ENCODE measurements around the gene ADAM21. TPM values are rescaled to one million over a fixed set of nuclear protein-coding genes. Genes with fewer than 3 reads are reported as not detected.
"Not testable (repeated sequence)": the region's sequence is repeated elsewhere in the genome, so short reads cannot be mapped to it uniquely, and the experiment has no call there.

Gene ADAM21
- total RNA-seq, 4 donors from 2014 or later = 0.13 TPM; not detected in 3

DNA sequence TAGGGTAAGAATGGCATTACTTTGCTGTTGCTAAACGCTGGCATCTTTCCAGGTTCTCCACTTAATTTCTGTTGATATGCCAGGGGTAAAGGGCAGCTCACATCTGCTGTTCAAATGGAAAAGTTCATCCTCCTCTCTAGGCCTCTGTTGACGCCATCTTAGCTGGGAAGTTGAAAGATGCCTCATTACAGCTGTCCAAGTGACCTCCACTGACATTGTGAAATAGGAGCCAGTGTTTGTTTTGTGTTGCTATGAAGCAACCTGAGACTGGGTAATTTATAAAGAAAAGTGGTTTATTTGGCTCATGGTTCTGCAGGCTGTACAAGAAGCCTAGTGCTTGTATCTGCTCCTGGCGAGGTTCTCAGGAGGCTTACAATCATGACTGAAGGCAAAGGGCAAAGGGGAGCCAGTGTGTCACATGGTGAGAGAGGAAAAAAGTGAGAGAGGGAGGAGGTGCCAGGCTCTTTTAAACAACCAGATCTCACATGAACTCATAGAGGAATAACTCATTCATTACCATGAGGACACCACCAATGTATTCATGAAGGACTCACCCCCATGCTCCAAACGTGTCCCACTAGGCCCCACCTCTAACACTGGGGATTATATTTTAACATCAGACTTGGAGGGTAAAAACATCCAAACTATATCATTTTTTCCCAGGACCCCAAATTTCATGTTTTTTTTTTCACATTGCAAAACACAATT lies 3.2 kb upstream of the ADAM21 start:
- no peak overlapping the region for H3K4me3 ChIP-seq (ENCODE audit: low read depth, poor library complexity, severe bottlenecking)
- intact Hi-C loops (cut with DNase I; ENCODE audit: low total_unique reads) = no loop called here
- WGBS, 2 donors = 76 to 80% methylated on average over 4 of the region's 4 CpGs
- no peak for TF ChIP-seq POLR2A (IDR thresholded peaks at IDR 0.05)
- TF ChIP-seq, protein P1, sequence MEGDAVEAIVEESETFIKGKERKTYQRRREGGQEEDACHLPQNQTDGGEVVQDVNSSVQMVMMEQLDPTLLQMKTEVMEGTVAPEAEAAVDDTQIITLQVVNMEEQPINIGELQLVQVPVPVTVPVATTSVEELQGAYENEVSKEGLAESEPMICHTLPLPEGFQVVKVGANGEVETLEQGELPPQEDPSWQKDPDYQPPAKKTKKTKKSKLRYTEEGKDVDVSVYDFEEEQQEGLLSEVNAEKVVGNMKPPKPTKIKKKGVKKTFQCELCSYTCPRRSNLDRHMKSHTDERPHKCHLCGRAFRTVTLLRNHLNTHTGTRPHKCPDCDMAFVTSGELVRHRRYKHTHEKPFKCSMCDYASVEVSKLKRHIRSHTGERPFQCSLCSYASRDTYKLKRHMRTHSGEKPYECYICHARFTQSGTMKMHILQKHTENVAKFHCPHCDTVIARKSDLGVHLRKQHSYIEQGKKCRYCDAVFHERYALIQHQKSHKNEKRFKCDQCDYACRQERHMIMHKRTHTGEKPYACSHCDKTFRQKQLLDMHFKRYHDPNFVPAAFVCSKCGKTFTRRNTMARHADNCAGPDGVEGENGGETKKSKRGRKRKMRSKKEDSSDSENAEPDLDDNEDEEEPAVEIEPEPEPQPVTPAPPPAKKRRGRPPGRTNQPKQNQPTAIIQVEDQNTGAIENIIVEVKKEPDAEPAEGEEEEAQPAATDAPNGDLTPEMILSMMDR (IDR thresholded peaks at IDR 0.05) = no peak
- no peak for DNase-seq (ENCODE audit: low spot score in 2 of 2)

DNA sequence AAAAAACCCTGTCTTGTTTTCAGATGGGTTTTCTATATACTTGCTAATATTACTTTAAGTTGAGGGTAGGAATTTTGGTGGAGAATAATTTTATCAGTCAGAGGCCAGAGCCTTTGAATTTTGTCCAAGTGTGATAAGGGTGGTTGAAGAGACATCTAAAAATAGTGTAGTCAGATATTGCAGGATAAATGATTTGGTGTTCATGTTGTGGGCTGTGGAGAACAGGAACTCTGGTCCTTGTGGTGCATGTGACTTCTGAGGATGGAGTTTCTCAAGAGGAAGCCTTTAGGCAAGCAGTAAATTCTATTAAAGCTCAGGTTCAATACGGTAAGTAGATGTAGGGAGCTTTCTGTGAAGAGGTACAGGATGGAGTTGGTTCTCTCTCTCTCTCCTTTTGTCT lies 2.8 kb downstream of the ADAM21 start:
- TF ChIP-seq, protein P1 (IDR thresholded peaks at IDR 0.05) = no peak
- no peak for TF ChIP-seq POLR2A (IDR thresholded peaks at IDR 0.05)
- no peak overlapping the region for H3K4me3 ChIP-seq (ENCODE audit: low read depth, poor library complexity, severe bottlenecking)
- DNase-seq (ENCODE audit: low spot score in 2 of 2) = no peak
- intact Hi-C loops (cut with DNase I; ENCODE audit: low total_unique reads) = no loop called here
- 53 to 70% methylated on average over 1 of the region's 1 CpG for WGBS, 2 donors

DNA sequence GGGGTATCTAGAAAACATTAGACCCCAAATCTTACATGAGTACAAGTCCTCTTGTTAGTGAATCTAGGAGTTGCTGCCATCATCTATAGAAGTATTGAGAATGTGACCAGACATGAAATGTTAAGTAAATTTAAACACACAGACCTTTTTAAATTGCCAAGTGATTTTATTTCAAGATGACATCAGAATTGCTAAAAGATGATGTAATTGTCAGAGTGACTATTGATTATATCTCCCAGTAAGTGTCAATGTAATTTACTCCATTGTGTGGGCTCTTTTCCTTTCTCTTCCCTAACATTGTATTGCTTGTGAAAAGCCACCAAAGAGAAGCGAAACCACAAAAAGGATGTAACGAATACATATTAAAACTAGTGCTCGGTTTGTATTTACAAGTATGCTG lies 16.8 kb downstream of the ADAM21 start:
- no peak for DNase-seq (ENCODE audit: low spot score in 2 of 2)
- no peak overlapping the region for H3K4me3 ChIP-seq (ENCODE audit: low read depth, poor library complexity, severe bottlenecking)
- intact Hi-C loops (cut with DNase I; ENCODE audit: low total_unique reads) = no loop called here
- no peak for TF ChIP-seq POLR2A (IDR thresholded peaks at IDR 0.05)
- TF ChIP-seq, protein P1 (IDR thresholded peaks at IDR 0.05) = no peak
- 85 to 89% methylated on average over 3 of the region's 3 CpGs for WGBS, 2 donors

DNA sequence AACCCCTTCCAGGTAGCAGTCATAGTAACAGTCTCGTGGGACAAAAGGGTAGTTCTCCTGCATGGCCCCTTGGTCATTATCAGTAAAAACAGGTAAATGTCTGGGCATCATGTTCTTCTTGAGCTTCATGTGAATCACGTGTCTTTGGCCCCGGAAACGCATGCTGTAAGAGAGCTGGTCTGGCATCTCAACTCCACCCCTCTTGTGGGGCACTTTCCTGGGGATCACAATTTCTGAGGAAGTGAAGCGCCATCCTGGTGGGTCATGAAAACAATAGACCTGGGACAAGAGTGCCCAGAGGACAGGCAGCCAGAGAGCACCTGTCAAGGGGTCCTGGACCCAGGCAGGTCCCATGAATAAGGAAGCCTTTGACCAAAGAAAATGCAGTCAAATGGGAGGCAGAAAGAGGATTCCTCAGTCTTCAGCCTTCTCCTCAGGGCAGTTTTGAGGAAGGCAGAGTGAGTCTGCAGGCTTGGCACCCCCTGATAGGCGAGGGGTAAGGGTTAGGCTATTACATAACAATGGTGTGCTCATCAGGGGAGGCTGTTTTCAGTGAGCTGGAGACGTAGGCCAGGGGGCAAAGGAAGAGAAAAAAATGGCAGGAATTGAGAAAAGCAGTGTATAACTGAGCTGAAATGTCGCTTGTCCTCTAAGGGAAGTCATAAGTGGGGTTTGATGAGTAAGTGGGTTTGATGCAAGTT lies 19.0 kb downstream of the ADAM21 start:
- intact Hi-C loops (cut with DNase I; ENCODE audit: low total_unique reads); H3K4me3 ChIP-seq (ENCODE audit: low read depth, poor library complexity, severe bottlenecking); DNase-seq (ENCODE audit: low spot score in 2 of 2): not testable (repeated sequence)
- 73 to 80% methylated on average over 5 to 6 of the region's 8 CpGs for WGBS, 2 donors

DNA sequence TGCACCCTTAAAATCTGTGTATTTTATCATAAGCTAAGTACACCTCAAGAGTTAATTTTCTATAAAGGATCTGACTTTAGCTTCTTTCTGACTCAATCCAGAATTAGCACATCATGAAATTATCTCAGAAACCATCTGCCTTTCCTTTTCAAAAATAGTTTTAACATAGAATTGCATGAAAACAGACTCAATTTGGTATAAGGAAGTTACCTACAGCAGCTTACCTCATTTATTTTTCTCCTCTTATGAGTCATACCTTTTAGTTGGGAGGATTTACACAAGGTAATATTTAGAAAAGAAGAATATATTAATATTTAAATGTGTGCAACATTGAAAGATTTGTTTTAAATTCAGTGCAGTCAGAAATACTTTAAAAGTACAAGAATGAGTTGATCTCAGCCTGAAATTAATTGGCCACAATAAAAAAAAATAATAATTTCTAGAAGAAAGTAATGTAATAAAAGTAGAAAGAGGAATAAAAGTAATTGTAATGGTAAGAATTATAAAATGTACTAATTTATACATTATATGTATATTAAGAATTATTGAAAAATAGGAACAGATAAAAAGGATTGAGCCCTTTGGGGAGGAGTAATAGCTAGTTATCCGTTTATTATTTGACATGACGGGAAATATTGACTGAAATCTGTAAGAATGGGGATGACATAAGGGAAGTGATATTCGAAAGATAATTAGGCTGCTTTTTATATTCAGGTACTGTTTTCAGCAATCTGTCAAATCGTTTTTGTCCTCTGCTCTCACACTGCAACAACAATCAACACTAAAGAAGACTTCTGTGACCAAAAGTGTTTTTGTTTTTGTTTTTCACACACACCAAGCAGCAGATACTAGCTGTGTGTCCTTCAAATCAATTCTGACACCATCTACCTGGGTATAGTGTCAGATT lies 20.5 kb downstream of the ADAM21 start:
- TF ChIP-seq POLR2A (IDR thresholded peaks at IDR 0.05) = no peak
- TF ChIP-seq, protein P1 (IDR thresholded peaks at IDR 0.05) = no peak
- no peak for DNase-seq (ENCODE audit: low spot score in 2 of 2)
- 87 to 88% methylated on average over 4 of the region's 4 CpGs for WGBS, 2 donors
- intact Hi-C loops (cut with DNase I; ENCODE audit: low total_unique reads) = no loop called here
- H3K4me3 ChIP-seq (ENCODE audit: low read depth, poor library complexity, severe bottlenecking) = no peak overlapping the region

DNA sequence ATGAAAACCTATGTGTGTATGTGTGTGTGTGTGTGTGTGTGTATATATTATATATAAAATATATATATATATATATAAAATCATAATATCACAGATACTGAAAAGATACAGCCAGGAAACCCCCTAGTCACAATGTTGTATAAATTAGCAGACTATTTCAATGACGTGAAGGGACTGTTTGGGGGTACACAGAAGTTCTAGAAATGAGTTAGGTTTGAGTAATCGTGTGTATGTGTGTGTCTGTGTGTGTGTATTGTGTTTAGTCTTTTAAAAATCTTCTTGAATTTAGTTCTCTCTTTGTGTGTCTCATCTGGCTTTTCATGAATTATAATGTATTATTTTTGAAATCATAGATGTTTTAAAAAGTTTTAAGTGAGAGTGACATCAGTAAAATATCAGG lies 21.9 kb downstream of the ADAM21 start:
- no peak overlapping the region for H3K4me3 ChIP-seq (ENCODE audit: low read depth, poor library complexity, severe bottlenecking)
- no peak for TF ChIP-seq POLR2A (IDR thresholded peaks at IDR 0.05)
- TF ChIP-seq, protein P1 (IDR thresholded peaks at IDR 0.05) = no peak
- no peak for DNase-seq (ENCODE audit: low spot score in 2 of 2)
- intact Hi-C loops (cut with DNase I; ENCODE audit: low total_unique reads) = no loop called here
- 78 to 82% methylated on average over 2 of the region's 2 CpGs for WGBS, 2 donors

DNA sequence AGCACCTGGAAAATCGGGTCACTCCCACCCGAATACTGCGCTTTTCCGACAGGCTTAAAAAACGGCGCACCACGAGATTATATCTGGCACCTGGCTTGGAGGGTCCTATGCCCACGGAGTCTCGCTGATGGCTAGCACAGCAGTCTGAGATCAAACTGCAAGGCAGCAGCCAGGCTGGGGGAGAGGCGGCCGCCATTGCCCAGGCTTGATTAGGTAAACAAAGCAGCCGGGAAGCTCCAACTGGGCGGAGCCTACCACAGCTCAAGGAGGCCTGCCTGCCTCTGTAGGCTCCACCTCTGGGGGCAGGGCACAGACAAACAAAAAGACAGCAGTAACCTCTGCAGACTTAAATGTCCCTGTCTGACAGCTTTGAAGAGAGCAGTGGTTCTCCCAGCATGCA lies 23.5 kb downstream of the ADAM21 start:
- DNase-seq (ENCODE audit: low spot score in 2 of 2); intact Hi-C loops (cut with DNase I; ENCODE audit: low total_unique reads); H3K4me3 ChIP-seq (ENCODE audit: low read depth, poor library complexity, severe bottlenecking): not testable (repeated sequence)
- 88 to 98% methylated on average over 8 to 12 of the region's 13 CpGs for WGBS, 2 donors

DNA sequence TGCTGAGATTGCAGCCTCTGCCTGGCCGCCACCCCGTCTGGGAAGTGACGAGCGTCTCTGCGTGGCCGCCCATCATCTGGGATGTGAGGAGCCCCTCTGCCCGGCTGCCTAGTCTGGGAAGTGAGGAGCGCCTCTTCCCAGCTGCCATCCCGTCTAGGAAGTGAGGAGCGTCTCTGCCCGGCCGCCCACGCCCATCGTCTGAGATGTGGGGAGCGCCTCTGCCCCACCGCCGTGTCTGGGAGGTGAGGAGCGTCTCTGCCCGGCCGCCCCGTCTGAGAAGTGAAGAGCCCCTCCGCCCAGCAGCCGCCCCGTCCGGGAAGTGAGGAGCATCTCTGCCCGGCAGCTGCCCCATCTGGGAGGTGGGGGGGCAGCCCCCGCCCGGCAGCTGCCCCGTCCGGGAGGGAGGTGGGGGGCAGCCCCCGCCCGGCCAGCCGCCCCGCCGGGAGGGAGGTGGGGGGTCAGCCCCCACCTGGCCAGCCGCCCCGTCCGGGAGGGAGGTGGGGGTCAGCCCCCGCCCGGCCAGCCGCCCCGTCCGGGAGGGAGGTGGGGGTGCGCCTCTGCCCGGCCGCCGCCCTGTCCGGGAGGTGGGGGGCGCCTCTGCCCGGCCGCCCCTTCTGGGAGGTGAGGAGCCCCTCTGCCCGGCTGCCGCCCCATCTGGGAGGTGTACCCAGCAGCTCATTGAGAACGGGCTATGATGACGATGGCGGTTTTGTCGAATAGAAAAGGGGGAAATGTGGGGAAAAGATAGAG lies 25.6 kb downstream of the ADAM21 start:
- WGBS, 2 donors = 94 to 95% methylated on average over 21 to 34 of the region's 57 CpGs
- DNase-seq (ENCODE audit: low spot score in 2 of 2); H3K4me3 ChIP-seq (ENCODE audit: low read depth, poor library complexity, severe bottlenecking); intact Hi-C loops (cut with DNase I; ENCODE audit: low total_unique reads): not testable (repeated sequence)

Measured in lower leg skin (tissue), 4 donors.